Measurements from ENCODE around the gene CACNA2D2. TPM values are rescaled to one million over a fixed set of nuclear protein-coding genes. Genes with fewer than 3 reads are reported as not detected.

Gene CACNA2D2
- total and polyA plus RNA-seq, 2 experiments from 2014 or later, result 0.87 to 1.5 TPM

DNA sequence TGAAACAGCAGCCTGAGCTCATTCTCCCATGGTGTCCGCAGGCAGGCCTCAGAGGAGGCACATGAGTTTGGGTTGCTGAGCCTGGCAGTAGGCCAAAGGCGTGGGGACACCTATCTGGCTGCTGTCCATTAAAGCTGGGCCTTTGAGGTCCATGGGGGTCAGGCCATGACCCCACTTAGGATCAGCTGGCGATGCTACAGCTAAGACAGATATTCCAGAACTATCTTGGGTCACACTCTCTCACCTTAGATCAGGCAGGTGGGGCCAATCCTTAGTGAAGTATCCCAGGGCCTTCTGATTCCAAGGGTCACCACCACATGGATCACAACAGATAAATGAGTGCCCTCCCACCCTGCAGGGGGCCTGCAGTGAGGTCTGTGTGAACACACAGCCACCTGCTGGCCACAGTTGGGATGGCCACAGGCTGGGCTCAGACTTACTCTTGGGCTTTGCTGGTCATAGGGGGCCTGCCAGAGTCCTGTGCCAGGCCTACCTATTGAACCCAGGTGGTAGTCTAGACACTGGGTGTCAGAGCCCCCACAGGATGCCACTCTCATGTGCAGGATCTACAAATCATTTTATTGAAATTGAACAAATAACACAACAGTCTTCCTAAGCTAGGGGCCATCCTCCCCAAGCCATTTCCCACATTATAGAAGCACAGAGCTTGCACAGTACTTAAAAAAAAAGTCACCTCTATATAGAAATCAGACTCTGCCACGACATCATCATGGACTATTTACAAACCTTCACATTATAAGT lies 178.9 kb downstream of the CACNA2D2 start:
- peak overlapping the region; percentile 100 for H3K27ac ChIP-seq
- DNase-seq (ENCODE audit: low spot score), result peak; percentile 84

DNA sequence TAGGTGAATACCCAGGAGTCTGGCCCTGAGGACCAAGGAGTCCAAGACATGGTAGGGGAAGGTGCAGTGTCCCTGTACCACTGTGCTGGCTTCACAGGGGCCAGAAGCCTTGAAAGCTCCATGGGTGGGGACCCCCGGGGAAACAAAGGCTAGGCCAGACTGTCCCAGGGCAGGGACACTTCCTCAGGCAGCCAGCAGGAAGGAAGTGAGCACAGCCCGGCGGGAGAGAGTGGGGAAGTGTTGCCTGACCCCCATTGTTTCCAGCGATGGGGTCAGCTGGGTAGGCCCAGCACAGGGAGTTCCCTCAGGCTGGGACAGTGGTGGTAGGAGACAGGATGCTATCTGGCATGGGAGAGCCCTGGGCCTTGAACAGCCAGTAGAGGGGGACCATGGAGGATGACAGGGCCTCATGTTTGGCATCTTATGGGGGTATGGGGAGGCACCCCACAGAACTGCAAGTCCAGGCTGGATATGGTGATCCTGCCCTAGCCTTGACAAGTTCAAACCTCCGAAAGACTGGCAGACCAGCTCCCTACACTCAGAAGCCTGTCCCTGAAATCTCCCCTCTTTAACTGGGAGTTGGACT lies 179.7 kb downstream of the CACNA2D2 start:
- Histone ChIP-seq H3K4me1 (ENCODE audit: insufficient read depth) (peaks cover 41% of the 10 kb centered on the region), H3K27me3 (no peaks in the 10 kb centered on the region), H3K4me2 (no peak overlapping the region), H3K9me3 (ENCODE audit: low read depth) (no peaks in the 10 kb centered on the region), H3K27ac (peak overlapping the region; percentile 100), H3K36me3 (replicated peaks; ENCODE audit: insufficient read depth, low read depth) (no peaks in the 10 kb centered on the region), H3K4me3 (no peak overlapping the region), H2AFZ (no peak overlapping the region), H3K9me2 (replicated peaks; ENCODE audit: insufficient read depth) (no peaks in the 10 kb centered on the region), H3K79me2 (peaks cover 41% of the 10 kb centered on the region), H4K20me1 (ENCODE audit: insufficient read depth, poor library complexity, severe bottlenecking) (peaks cover 2% of the 10 kb centered on the region)
- WGBS (ENCODE audit: low lambda C conversion rate, missing lambda C conversion rate), result 86% methylated on average over 5 of the region's 5 CpGs
- TF ChIP-seq EZH2 (IDR thresholded peaks at IDR 0.05; ENCODE audit: borderline replicate concordance) (no peak), EZH2phosphoT487 (IDR thresholded peaks at IDR 0.05; ENCODE audit: low read depth, severe bottlenecking, unreplicated experiment) (no peak)
- TF ChIP-seq, protein P1, sequence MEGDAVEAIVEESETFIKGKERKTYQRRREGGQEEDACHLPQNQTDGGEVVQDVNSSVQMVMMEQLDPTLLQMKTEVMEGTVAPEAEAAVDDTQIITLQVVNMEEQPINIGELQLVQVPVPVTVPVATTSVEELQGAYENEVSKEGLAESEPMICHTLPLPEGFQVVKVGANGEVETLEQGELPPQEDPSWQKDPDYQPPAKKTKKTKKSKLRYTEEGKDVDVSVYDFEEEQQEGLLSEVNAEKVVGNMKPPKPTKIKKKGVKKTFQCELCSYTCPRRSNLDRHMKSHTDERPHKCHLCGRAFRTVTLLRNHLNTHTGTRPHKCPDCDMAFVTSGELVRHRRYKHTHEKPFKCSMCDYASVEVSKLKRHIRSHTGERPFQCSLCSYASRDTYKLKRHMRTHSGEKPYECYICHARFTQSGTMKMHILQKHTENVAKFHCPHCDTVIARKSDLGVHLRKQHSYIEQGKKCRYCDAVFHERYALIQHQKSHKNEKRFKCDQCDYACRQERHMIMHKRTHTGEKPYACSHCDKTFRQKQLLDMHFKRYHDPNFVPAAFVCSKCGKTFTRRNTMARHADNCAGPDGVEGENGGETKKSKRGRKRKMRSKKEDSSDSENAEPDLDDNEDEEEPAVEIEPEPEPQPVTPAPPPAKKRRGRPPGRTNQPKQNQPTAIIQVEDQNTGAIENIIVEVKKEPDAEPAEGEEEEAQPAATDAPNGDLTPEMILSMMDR (IDR thresholded peaks at IDR 0.05; ENCODE audit: poor library complexity), result no peak
- DNase-seq (ENCODE audit: low spot score), result no peak

More for the DNA sequence above, 178.9 kb downstream of the CACNA2D2 start:
- H2AFZ ChIP-seq, result no peak overlapping the region
- no peaks in the 10 kb centered on the region for H3K9me2 ChIP-seq (replicated peaks; ENCODE audit: insufficient read depth)
- H3K4me1 ChIP-seq (ENCODE audit: insufficient read depth), result peaks cover 33% of the 10 kb centered on the region
- H3K36me3 ChIP-seq (replicated peaks; ENCODE audit: insufficient read depth, low read depth), result no peaks in the 10 kb centered on the region
- peaks cover 2% of the 10 kb centered on the region for H4K20me1 ChIP-seq (ENCODE audit: insufficient read depth, poor library complexity, severe bottlenecking)
- H3K4me2 ChIP-seq, result no peak overlapping the region
- H3K27me3 ChIP-seq, result no peaks in the 10 kb centered on the region
- WGBS (ENCODE audit: low lambda C conversion rate, missing lambda C conversion rate), result 78% methylated on average over 4 of the region's 4 CpGs
- TF ChIP-seq, protein P1 (IDR thresholded peaks at IDR 0.05; ENCODE audit: poor library complexity), result peak; percentile 74
- TF ChIP-seq EZH2phosphoT487 (IDR thresholded peaks at IDR 0.05; ENCODE audit: low read depth, severe bottlenecking, unreplicated experiment), result no peak
- peaks cover 33% of the 10 kb centered on the region for H3K79me2 ChIP-seq
- H3K9me3 ChIP-seq (ENCODE audit: low read depth), result no peaks in the 10 kb centered on the region
- no peak overlapping the region for H3K4me3 ChIP-seq

DNA sequence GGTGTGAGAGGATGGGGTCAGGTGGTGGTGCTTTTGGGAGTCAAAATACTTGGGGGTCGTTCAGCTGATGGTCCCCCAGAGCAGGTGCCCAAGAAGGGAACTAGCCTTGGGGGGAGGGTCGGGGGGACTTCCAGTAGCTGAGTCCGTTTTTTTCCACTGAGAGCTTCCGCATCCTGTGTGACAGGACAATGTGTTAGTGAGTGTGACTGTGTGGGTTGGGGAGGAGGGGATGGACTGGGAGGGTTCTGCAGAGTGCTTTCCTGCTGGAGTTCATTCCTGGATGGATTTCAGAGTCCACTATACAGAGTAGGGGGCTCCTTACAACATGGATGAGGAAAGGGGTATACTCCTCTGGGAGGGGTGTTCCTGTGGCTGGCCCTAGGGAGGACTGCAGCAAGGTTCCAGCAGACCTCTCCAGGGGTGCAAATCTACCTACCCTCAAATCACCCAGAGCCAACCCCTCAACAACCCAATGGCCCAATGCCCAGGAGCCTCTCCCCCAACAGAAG lies 180.3 kb downstream of the CACNA2D2 start:
- Histone ChIP-seq H2AFZ (no peak overlapping the region), H4K20me1 (ENCODE audit: insufficient read depth, poor library complexity, severe bottlenecking) (peaks cover 2% of the 10 kb centered on the region), H3K4me3 (no peak overlapping the region), H3K79me2 (peaks cover 46% of the 10 kb centered on the region), H3K9me3 (ENCODE audit: low read depth) (no peaks in the 10 kb centered on the region), H3K4me1 (ENCODE audit: insufficient read depth) (peaks cover 45% of the 10 kb centered on the region), H3K27ac (peak overlapping the region; percentile 100), H3K4me2 (peak overlapping the region; percentile 97), H3K36me3 (replicated peaks; ENCODE audit: insufficient read depth, low read depth) (no peaks in the 10 kb centered on the region), H3K9me2 (replicated peaks; ENCODE audit: insufficient read depth) (no peaks in the 10 kb centered on the region), H3K27me3 (no peaks in the 10 kb centered on the region)
- no peak for TF ChIP-seq EZH2 (IDR thresholded peaks at IDR 0.05; ENCODE audit: borderline replicate concordance)
- TF ChIP-seq EZH2phosphoT487 (IDR thresholded peaks at IDR 0.05; ENCODE audit: low read depth, severe bottlenecking, unreplicated experiment), result no peak
- TF ChIP-seq, protein P1 (IDR thresholded peaks at IDR 0.05; ENCODE audit: poor library complexity), result no peak
- no peak for DNase-seq (ENCODE audit: low spot score)
- WGBS (ENCODE audit: low lambda C conversion rate, missing lambda C conversion rate), result 70% methylated on average over 4 of the region's 4 CpGs
